GM12878 (cell line): Measurements from ENCODE around the gene DPM1. TPM values are rescaled to one million over a fixed set of nuclear protein-coding genes. Genes with fewer than 3 reads are reported as not detected.

Source experiments
- ATAC-seq: fragments of 200-7000 bp; cut with Tn5 transposase; 3 replicates; pipeline ENCODE4 v1.9.1; 2020; ENCODE audit warnings: mild to moderate bottlenecking, moderate library complexity
- BruUV-seq: library from RNA; stranded (reverse); fragments of 400-500 nt; replicated peaks from 2 replicates; lab custom pipeline; 2021; lab: Mats Ljungman, UMichigan
- CTCF ChIA-PET: fragments of 300-600 bp; sonication (Branson Sonifier 250); formaldehyde crosslinking; extraction: SDS; loops from one replicate; lab custom pipeline; 2021; ENCODE audit warnings: inconsistent platforms; lab: Yijun Ruan, JAX
- POLR2A ChIA-PET: fragments of 350-600 bp; formaldehyde crosslinking; extraction: SDS; loops from one replicate; lab custom pipeline; 2021; ENCODE audit warnings: inconsistent platforms; lab: Charles Lee
- RAD21 ChIA-PET: fragments of 300-600 bp; sonication (Branson Sonifier 250); formaldehyde crosslinking; loops from one replicate; lab custom pipeline; 2023; ENCODE audit warnings: antibody characterized with exemption; ENCODE audit not compliant: unreplicated experiment; lab: Charles Lee
- SMC1A ChIA-PET: fragments of 300-600 bp; sonication (Branson Sonifier 250); formaldehyde crosslinking; loops from one replicate; lab custom pipeline; 2023; ENCODE audit not compliant: unreplicated experiment, uncharacterized antibody; lab: Charles Lee
- DNase-seq: peaks from one replicate; pipeline ENCODE4 v3.0.0-alpha.2; 2011; ENCODE audit warnings: low read depth, low spot score
- FAIRE-seq: peaks from 3 replicates; lab custom pipeline; 2011; peaks lifted over from hg19 to GRCh38; lab: Jason Lieb, UNC
- H2AFZ ChIP-seq: 2 replicates; pipeline ENCODE4 v1.6.0; 2011; ENCODE audit warnings: low read depth, low read length, control low read depth; ENCODE audit not compliant: control insufficient read depth
- H3K27ac ChIP-seq: 2 replicates; pipeline ENCODE4 v1.5.1; 2011; ENCODE audit warnings: control low read depth; ENCODE audit not compliant: control insufficient read depth, insufficient read depth
- H3K27me3 ChIP-seq, 2 experiments: replicated peaks in 1 of 2; 2 replicates each; pipeline versions ENCODE4 v1.6.0 to v1.6.1; 2011; ENCODE audit warnings: low read length in 1 of 2; ENCODE audit not compliant: control insufficient read depth in 2 of 2, insufficient read depth in 2 of 2
- H3K36me3 ChIP-seq, 2 experiments: 2 replicates each; pipeline ENCODE4 v1.5.1; 2011; ENCODE audit warnings: low read length in 1 of 2; ENCODE audit not compliant: control insufficient read depth in 2 of 2, insufficient read depth in 2 of 2
- H3K4me1 ChIP-seq: 2 replicates; pipeline ENCODE4 v1.6.1; 2011; ENCODE audit warnings: mild to moderate bottlenecking, low read length, moderate library complexity, mixed read lengths; ENCODE audit not compliant: control insufficient read depth, insufficient read depth
- H3K4me2 ChIP-seq: 2 replicates; pipeline ENCODE4 v1.6.0; 2011; ENCODE audit warnings: control low read depth; ENCODE audit not compliant: control insufficient read depth, insufficient read depth
- H3K4me3 ChIP-seq: fragments of 200-600 bp; sonication (generic); 2 replicates; pipeline ENCODE4 v1.5.1; 2016
- H3K79me2 ChIP-seq: 2 replicates; pipeline ENCODE4 v1.6.0; 2011; ENCODE audit warnings: low read length; ENCODE audit not compliant: control insufficient read depth, insufficient read depth
- H3K9ac ChIP-seq: 2 replicates; pipeline ENCODE4 v1.8.0; 2011; ENCODE audit warnings: low read length, control low read depth, mixed read lengths; ENCODE audit not compliant: control insufficient read depth, insufficient read depth
- H3K9me3 ChIP-seq: replicated peaks from 3 replicates; pipeline ENCODE4 v1.5.1; 2011; ENCODE audit warnings: mild to moderate bottlenecking, low read length; ENCODE audit not compliant: control insufficient read depth, insufficient read depth
- H4K20me1 ChIP-seq: 2 replicates; pipeline ENCODE4 v1.6.0; 2011; ENCODE audit not compliant: control insufficient read depth, insufficient read depth
- BRCA1 ChIP-seq: IDR thresholded peaks from 2 replicates; pipeline ENCODE4 v1.6.1; 2011; ENCODE audit warnings: low read depth, low read length, improper control_type of control experiment
- CBX3 ChIP-seq: fragments of 200-600 bp; sonication (generic); IDR thresholded peaks from 2 replicates; pipeline ENCODE4 v1.6.1; 2016; ENCODE audit warnings: low read depth, borderline replicate concordance
- CHD1 ChIP-seq: IDR thresholded peaks from 2 replicates; pipeline ENCODE4 v1.6.1; 2012; ENCODE audit warnings: low read depth, low read length, improper control_type of control experiment
- LARP7 ChIP-seq: fragments of 450-650 bp; IDR thresholded peaks from 2 replicates; pipeline ENCODE4 v1.6.1; 2017; ENCODE audit warnings: mild to moderate bottlenecking
- MEF2A ChIP-seq: IDR thresholded peaks from 2 replicates; pipeline ENCODE4 v1.6.1; 2011; ENCODE audit warnings: low read depth, mild to moderate bottlenecking, low read length, moderate library complexity; ENCODE audit not compliant: insufficient read depth
- MEF2B ChIP-seq: fragments of 450-650 bp; IDR thresholded peaks from 2 replicates; pipeline ENCODE4 v1.6.1; 2018; ENCODE audit warnings: mild to moderate bottlenecking, moderate library complexity; ENCODE audit not compliant: partially characterized antibody, poor library complexity, severe bottlenecking
- NBN ChIP-seq: fragments of 450-650 bp; IDR thresholded peaks from 2 replicates; pipeline ENCODE4 v1.6.1; 2016
- NR2F1 ChIP-seq: fragments of 450-650 bp; conservative IDR thresholded peaks from 2 replicates; pipeline ENCODE4 v1.6.1; 2017; ENCODE audit warnings: mild to moderate bottlenecking
- SIX5 ChIP-seq: IDR thresholded peaks from 2 replicates; pipeline ENCODE4 v1.6.1; 2011; ENCODE audit warnings: mild to moderate bottlenecking, low read depth, low read length, moderate library complexity; ENCODE audit not compliant: severe bottlenecking
- SMARCA5 ChIP-seq: fragments of 450-650 bp; IDR thresholded peaks from 2 replicates; pipeline ENCODE4 v1.6.1; 2017; ENCODE audit warnings: mild to moderate bottlenecking
- SMC3 ChIP-seq: IDR thresholded peaks from 2 replicates; pipeline ENCODE4 v1.6.1; 2011; ENCODE audit warnings: low read length, improper control_type of control experiment, borderline replicate concordance
- SP1 ChIP-seq: IDR thresholded peaks from one replicate; pipeline ENCODE4 v1.6.1; 2011; ENCODE audit warnings: low read depth, low read length
- WGBS: methylation state at CpG from one replicate; pipeline ENCODE4 v1.1.6; 2016; ENCODE audit warnings: low lambda C conversion rate; ENCODE audit not compliant: insufficient replicate concordance, insufficient coverage; ENCODE audit errors: missing lambda C conversion rate; 5-methylcytosine and 5-hydroxymethylcytosine counted together
- in situ Hi-C: fragments of 300-500 bp; cut with MboI; formaldehyde crosslinking; loops from 9 replicates; pipeline ENCODE4 v1.14.3; 2018; ENCODE audit warnings: mixed read lengths
- intact Hi-C: fragments of 100-400 bp; cut with micrococcal nuclease; formaldehyde crosslinking; loops from one replicate; pipeline ENCODE4 v1.14.2; 2022; ENCODE audit not compliant: unreplicated experiment
- polyA plus RNA-seq, 11 experiments: library from polyadenylated mRNA; depleted of rRNA in 4 of 11; unstranded in 6 of 11; stranded (reverse) in 5 of 11; fragments of >200 nt; fragmentation: Nextera tagmentation in 4 of 11; fragmentation: Illumina TruSeq in 1 of 11; extraction: Ambion mirVana in 4 of 11; extraction: Trizol in 1 of 11; gene quantifications; 1 replicate in 1 of 11; 2 replicates in 10 of 11; pipeline versions ENCODE4 v1.2.1 to v1.2.3, GENCODE V29; 2011 to 2016; ENCODE audit warnings: inconsistent platforms in 2 of 11, missing spikeins in 2 of 11, low read depth in 1 of 11
- total RNA-seq, 4 experiments: library from RNA; depleted of rRNA in 3 of 4; stranded (reverse); fragments of >200 nt in 3 of 4; fragmentation: Illumina TruSeq in 1 of 4; extraction: Trizol in 1 of 4; gene quantifications; 2 replicates each; pipeline versions ENCODE4 v1.2.1 to v1.2.3, GENCODE V29; 2013 to 2021
- TF ChIP-seq, protein P1 (sequence below): IDR thresholded peaks from 2 replicates; pipeline ENCODE4 v1.6.1; 2012; ENCODE audit warnings: low read depth, low read length, improper control_type of control experiment
- TF ChIP-seq, protein P2 (sequence below): IDR thresholded peaks from 2 replicates; pipeline ENCODE4 v1.6.1; 2011; ENCODE audit warnings: low read depth, low read length, improper control_type of control experiment, borderline replicate concordance
- TF ChIP-seq, protein P3 (sequence below): fragments of 150-350 bp; IDR thresholded peaks from 2 replicates; pipeline ENCODE4 v1.6.1; 2016; ENCODE audit warnings: low read depth, low read length
- TF ChIP-seq, protein P4 (sequence below), 3 experiments: IDR thresholded peaks in 2 of 3; conservative IDR thresholded peaks in 1 of 3; 2 replicates each; pipeline ENCODE4 v1.5.1; 2011; ENCODE audit warnings: low read depth in 3 of 3, low read length in 3 of 3, mild to moderate bottlenecking in 3 of 3, control low read depth in 2 of 3, moderate library complexity in 2 of 3, inconsistent platforms in 1 of 3, mixed read lengths in 1 of 3; ENCODE audit not compliant: control insufficient read depth in 2 of 3, insufficient read depth in 1 of 3; ENCODE audit errors: extremely low read depth in 1 of 3

Gene DPM1
- total and polyA plus RNA-seq, 10 of the 15 experiments (the other 5 are each of a cell fraction or from before 2014, with no cell fraction given) = 53.3 to 167 (median 108) TPM

DNA sequence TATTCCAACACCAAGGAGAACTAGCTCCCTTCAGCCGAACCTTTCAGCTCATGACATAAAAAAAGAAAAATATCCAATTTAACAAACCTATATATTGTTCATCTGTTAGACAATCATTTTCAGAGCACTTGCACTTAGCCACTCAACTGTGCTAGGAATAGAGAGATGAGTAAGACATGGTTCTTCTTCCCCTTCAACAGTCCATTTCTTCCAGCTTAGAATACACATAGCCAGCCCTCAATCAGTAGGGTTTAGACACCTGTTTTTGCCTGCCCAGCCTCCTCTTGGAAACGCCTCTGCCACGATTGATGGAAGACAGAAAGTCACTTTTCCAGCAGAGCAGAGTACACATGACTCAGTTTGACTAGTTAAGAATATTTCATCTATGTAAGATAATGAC, 48.9 kb downstream of the DPM1 start:
- Histone ChIP-seq H3K9me3 (no peaks in the 10 kb centered on the region), H3K9ac (no peak overlapping the region), H4K20me1 (peaks cover 17% of the 10 kb centered on the region), H2AFZ (no peak overlapping the region), H3K36me3 (peaks cover 3 to 32% of the 10 kb centered on the region in 2 experiments), H3K79me2 (peaks cover 95% of the 10 kb centered on the region), H3K4me2 (peak overlapping the region; percentile 34; the same call in 1 of the 2 replicates), H3K27me3 (no peaks in the 10 kb centered on the region), H3K27ac (no peak overlapping the region), H3K4me3 (no peak overlapping the region), H3K4me1 (peaks cover 40% of the 10 kb centered on the region)
- DNase-seq (no peak), ATAC-seq (no peak), FAIRE-seq (no peak)
- in situ Hi-C loops (no loop called here), intact Hi-C loops (no loop called here)
- BruUV-seq = no TSS peak
- ChIA-PET SMC1A (interaction anchor here (0.9 to 4.3 kb wide), 10 partner anchors 7 to 115 kb away, joined by 3 to 17 read pairs (median 5); partner anchors contain the start of gene BCAS4), RAD21 (interaction anchor here (0.6 to 1.7 kb wide), 3 partner anchors 20 to 115 kb away, joined by 3 to 5 read pairs (median 3); partner anchors contain the start of gene BCAS4), CTCF (interaction anchor here (1.2 to 3.9 kb wide), 4 partner anchors 11 to 115 kb away, joined by 4 to 44 read pairs (median 14); partner anchors contain the start of genes ADNP and BCAS4), POLR2A (interaction anchor here (0.6 to 1.5 kb wide), 5 partner anchors 9 to 28 kb away, joined by 3 to 12 read pairs (median 4); no protein-coding TSS in a partner anchor)
- WGBS = 0% methylated on average over 3 of the region's 3 CpGs
- TF ChIP-seq NBN (no peak), CHD1 (no peak), MEF2A (no peak), SP1 (no peak), SMC3 (no peak), CBX3 (no peak), NR2F1 (no peak), LARP7 (no peak), BRCA1 (no peak), MEF2B (no peak), SMARCA5 (no peak), SIX5 (no peak)
- TF ChIP-seq, protein P1, sequence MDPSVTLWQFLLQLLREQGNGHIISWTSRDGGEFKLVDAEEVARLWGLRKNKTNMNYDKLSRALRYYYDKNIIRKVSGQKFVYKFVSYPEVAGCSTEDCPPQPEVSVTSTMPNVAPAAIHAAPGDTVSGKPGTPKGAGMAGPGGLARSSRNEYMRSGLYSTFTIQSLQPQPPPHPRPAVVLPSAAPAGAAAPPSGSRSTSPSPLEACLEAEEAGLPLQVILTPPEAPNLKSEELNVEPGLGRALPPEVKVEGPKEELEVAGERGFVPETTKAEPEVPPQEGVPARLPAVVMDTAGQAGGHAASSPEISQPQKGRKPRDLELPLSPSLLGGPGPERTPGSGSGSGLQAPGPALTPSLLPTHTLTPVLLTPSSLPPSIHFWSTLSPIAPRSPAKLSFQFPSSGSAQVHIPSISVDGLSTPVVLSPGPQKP = no peak
- TF ChIP-seq, protein P2, sequence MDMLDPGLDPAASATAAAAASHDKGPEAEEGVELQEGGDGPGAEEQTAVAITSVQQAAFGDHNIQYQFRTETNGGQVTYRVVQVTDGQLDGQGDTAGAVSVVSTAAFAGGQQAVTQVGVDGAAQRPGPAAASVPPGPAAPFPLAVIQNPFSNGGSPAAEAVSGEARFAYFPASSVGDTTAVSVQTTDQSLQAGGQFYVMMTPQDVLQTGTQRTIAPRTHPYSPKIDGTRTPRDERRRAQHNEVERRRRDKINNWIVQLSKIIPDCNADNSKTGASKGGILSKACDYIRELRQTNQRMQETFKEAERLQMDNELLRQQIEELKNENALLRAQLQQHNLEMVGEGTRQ = no peak
- TF ChIP-seq, protein P3, sequence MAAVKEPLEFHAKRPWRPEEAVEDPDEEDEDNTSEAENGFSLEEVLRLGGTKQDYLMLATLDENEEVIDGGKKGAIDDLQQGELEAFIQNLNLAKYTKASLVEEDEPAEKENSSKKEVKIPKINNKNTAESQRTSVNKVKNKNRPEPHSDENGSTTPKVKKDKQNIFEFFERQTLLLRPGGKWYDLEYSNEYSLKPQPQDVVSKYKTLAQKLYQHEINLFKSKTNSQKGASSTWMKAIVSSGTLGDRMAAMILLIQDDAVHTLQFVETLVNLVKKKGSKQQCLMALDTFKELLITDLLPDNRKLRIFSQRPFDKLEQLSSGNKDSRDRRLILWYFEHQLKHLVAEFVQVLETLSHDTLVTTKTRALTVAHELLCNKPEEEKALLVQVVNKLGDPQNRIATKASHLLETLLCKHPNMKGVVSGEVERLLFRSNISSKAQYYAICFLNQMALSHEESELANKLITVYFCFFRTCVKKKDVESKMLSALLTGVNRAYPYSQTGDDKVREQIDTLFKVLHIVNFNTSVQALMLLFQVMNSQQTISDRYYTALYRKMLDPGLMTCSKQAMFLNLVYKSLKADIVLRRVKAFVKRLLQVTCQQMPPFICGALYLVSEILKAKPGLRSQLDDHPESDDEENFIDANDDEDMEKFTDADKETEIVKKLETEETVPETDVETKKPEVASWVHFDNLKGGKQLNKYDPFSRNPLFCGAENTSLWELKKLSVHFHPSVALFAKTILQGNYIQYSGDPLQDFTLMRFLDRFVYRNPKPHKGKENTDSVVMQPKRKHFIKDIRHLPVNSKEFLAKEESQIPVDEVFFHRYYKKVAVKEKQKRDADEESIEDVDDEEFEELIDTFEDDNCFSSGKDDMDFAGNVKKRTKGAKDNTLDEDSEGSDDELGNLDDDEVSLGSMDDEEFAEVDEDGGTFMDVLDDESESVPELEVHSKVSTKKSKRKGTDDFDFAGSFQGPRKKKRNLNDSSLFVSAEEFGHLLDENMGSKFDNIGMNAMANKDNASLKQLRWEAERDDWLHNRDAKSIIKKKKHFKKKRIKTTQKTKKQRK = no peak
- TF ChIP-seq, protein P4, sequence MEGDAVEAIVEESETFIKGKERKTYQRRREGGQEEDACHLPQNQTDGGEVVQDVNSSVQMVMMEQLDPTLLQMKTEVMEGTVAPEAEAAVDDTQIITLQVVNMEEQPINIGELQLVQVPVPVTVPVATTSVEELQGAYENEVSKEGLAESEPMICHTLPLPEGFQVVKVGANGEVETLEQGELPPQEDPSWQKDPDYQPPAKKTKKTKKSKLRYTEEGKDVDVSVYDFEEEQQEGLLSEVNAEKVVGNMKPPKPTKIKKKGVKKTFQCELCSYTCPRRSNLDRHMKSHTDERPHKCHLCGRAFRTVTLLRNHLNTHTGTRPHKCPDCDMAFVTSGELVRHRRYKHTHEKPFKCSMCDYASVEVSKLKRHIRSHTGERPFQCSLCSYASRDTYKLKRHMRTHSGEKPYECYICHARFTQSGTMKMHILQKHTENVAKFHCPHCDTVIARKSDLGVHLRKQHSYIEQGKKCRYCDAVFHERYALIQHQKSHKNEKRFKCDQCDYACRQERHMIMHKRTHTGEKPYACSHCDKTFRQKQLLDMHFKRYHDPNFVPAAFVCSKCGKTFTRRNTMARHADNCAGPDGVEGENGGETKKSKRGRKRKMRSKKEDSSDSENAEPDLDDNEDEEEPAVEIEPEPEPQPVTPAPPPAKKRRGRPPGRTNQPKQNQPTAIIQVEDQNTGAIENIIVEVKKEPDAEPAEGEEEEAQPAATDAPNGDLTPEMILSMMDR (IDR thresholded peaks at IDR 0.05 in 2 of 3, conservative IDR thresholded peaks at IDR 0.05 in 1 of 3; ENCODE audit: control insufficient read depth in 2 of 3, extremely low read depth in 1 of 3, insufficient read depth in 1 of 3, low read depth in 3 of 3, low read length in 3 of 3) = no peak
